RWPE1 (cell line): ENCODE results near the gene CALHM1.

Source experiments
- CTCF ChIA-PET: fragments of 350-600 bp; sonication (Branson Sonifier 250); formaldehyde crosslinking; extraction: SDS; loops from one replicate; lab custom pipeline; 2021; lab: Yijun Ruan, JAX
- POLR2A ChIA-PET: fragments of 400-600 bp; formaldehyde crosslinking; extraction: SDS; loops from one replicate; lab custom pipeline; 2020; ENCODE audit warnings: antibody characterized with exemption; ENCODE audit not compliant: low non-redundant PET; lab: Yijun Ruan, JAX
- DNase-seq: peaks from one replicate; pipeline ENCODE4 v3.0.0; 2012; ENCODE audit warnings: low spot score
- H3K27ac ChIP-seq: fragments of 450-650 bp; 2 replicates; pipeline ENCODE4 v1.5.1; 2017
- TF ChIP-seq, protein P1 (sequence below): fragments of 450-650 bp; conservative IDR thresholded peaks from 2 replicates; pipeline ENCODE4 v1.5.1; 2017; ENCODE audit warnings: low read depth, mild to moderate bottlenecking

The CALHM1 gene

DNA sequence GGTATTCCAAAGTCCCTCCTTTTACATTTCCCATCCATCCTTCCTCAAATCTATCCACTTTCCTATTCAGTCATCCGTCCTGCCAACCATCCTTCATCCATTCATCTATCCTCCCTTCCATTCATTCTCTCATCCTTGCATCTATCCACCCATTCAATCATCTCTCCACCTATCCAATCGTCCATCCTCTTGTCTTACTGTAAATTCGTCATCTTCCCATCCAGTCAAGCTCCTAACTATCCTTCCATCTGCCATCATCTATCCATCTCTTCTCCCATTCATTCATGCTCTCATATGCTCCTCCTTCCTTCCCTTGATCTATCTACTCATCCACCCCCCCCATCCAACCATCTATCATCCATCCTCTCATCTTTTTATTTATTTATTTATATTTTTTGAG, 15.4 kb upstream of the CALHM1 start:
- TF ChIP-seq, protein P1, sequence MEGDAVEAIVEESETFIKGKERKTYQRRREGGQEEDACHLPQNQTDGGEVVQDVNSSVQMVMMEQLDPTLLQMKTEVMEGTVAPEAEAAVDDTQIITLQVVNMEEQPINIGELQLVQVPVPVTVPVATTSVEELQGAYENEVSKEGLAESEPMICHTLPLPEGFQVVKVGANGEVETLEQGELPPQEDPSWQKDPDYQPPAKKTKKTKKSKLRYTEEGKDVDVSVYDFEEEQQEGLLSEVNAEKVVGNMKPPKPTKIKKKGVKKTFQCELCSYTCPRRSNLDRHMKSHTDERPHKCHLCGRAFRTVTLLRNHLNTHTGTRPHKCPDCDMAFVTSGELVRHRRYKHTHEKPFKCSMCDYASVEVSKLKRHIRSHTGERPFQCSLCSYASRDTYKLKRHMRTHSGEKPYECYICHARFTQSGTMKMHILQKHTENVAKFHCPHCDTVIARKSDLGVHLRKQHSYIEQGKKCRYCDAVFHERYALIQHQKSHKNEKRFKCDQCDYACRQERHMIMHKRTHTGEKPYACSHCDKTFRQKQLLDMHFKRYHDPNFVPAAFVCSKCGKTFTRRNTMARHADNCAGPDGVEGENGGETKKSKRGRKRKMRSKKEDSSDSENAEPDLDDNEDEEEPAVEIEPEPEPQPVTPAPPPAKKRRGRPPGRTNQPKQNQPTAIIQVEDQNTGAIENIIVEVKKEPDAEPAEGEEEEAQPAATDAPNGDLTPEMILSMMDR: no peak
- ChIA-PET POLR2A (no interaction called here), CTCF (interaction anchor here (0.6 kb wide), 1 partner anchor 55 kb away, joined by 3 read pairs; no protein-coding TSS in a partner anchor)

GRCh38 chr10:103473261-103473671, 14.6 kb upstream of the CALHM1 start:
- TF ChIP-seq, protein P1: no peak
- no peak overlapping the region for H3K27ac ChIP-seq
- DNase-seq: no peak
- CTCF ChIA-PET: no interaction called here
- POLR2A ChIA-PET: no interaction called here

More for the DNA sequence above, 15.4 kb upstream of the CALHM1 start:
- H3K27ac ChIP-seq: no peak overlapping the region
- no peak for DNase-seq

DNA sequence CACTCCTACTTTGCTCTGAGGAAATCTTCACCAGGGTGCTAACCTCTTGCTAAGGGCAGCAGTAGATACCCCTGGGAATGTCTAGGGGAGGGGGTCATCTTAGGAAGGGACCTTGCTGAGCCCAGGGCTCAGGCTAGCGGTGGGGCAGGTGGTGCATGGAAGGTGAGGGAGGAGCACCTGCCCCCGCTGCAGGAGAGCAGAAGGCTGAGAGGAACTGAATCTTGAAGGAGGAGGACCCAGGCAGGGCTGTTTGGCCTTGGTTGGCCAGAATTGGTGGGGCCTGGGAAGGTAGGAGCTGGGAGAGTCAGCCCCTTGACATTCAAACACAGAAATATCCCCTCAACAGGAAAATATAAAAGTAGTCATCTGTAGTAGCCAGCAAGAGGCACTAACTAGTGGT, 13.3 kb upstream of the CALHM1 start:
- POLR2A ChIA-PET: no interaction called here
- CTCF ChIA-PET: interaction anchor here (0.5 kb wide), 1 partner anchor 45 kb away, joined by 3 read pairs; no protein-coding TSS in a partner anchor

GRCh38 chr10:103470761-103471653, 12.3 kb upstream of the CALHM1 start:
- H3K27ac ChIP-seq: no peak overlapping the region
- no peak for DNase-seq
- TF ChIP-seq, protein P1: no peak
- ChIA-PET CTCF (interaction anchor here (0.7 kb wide), 1 partner anchor 10 kb away, joined by 4 read pairs; no protein-coding TSS in a partner anchor), POLR2A (no interaction called here)

More for the DNA sequence above, 13.3 kb upstream of the CALHM1 start:
- DNase-seq: no peak
- TF ChIP-seq, protein P1: no peak
- no peak overlapping the region for H3K27ac ChIP-seq

DNA sequence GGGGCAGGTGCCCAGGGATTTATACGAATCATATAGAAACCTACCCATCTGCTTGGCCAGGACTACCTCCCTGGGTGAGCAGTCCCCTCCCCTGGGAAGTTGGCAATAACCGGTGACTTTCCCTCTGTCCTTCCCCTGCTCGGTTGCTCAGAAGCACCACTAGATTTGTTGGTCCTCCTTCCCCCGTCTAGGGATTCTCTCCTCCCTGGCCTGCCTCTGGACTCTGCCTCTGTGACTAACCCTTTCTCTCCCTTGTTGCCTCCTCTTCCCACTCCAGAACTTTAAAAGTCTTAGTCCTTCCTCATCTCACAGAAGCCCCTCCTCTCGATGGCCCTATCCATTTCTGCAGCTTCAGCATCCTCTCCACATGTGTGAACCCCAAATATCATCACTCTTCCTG, 10.5 kb upstream of the CALHM1 start:
- ChIA-PET POLR2A (no interaction called here), CTCF (interaction anchor here (0.6 kb wide), 1 partner anchor 431 kb away, joined by 4 read pairs; no protein-coding TSS in a partner anchor)
- TF ChIP-seq, protein P1: no peak
- no peak overlapping the region for H3K27ac ChIP-seq
- no peak for DNase-seq

DNA sequence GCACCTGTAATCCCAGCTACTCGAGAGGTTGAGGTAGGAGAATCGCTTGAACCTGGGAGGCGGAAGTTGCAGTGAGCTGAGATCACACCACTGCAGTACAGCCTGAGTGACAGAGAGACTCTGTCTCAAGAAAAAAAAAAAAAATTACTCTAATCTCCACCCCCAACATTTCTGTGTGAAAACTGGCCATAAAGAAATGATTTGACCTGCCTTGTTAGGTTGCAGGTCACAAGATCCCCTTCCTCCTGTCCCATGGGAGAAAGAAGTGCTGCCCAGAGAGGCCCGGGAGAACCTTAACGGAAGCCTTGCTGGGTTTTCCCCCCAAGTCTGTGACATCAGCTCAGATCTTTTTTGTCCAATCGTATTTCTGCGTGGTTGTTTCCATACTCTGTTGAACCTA, 8.7 kb upstream of the CALHM1 start:
- POLR2A ChIA-PET: interaction anchor here (0.7 kb wide), 1 partner anchor 72 kb away, joined by 4 read pairs; no protein-coding TSS in a partner anchor
- TF ChIP-seq, protein P1: no peak
- DNase-seq: no peak
- CTCF ChIA-PET: interaction anchor here (0.7 kb wide), 1 partner anchor 265 kb away, joined by 3 read pairs; no protein-coding TSS in a partner anchor
- no peak overlapping the region for H3K27ac ChIP-seq
